GM19324 (cell line): ENCODE measurements around the gene BCKDK.

Source experiments
- ATAC-seq: cut with Tn5 transposase; IDR thresholded peaks from one replicate; pipeline ENCODE4 v1.9.1; 2021; ENCODE audit warnings: mild to moderate bottlenecking, moderate library complexity; ENCODE audit not compliant: unreplicated experiment, low FRiP score

The BCKDK gene

DNA sequence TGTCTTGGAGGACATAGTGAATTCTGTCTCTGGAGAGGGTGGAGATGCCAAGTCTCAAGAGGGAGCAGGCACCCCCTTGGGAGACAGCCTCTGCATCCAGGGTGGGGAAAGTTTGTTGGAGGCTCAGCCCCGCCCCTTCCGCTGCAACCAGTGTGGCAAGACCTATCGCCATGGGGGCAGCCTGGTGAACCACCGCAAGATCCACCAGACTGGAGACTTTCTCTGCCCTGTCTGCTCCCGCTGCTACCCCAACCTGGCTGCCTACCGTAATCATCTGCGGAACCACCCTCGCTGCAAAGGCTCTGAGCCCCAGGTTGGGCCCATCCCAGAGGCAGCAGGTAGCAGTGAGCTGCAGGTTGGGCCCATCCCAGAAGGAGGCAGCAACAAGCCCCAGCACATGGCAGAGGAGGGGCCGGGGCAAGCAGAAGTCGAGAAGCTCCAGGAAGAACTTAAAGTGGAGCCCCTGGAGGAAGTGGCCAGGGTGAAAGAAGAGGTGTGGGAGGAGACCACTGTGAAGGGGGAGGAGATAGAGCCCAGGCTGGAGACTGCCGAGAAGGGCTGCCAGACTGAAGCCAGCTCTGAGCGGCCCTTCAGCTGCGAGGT is 28.7 kb upstream of the BCKDK start:
- no peak for ATAC-seq

- ATAC-seq, result no peak
Measured at GRCh38 chr16:31080035-31080629, 28.1 kb upstream of the BCKDK start.

- no peak for ATAC-seq
Measured at GRCh38 chr16:31080756-31081419, 27.3 kb upstream of the BCKDK start.

GRCh38 chr16:31081428-31082351 is 26.5 kb upstream of the BCKDK start:
- ATAC-seq, result no peak

DNA sequence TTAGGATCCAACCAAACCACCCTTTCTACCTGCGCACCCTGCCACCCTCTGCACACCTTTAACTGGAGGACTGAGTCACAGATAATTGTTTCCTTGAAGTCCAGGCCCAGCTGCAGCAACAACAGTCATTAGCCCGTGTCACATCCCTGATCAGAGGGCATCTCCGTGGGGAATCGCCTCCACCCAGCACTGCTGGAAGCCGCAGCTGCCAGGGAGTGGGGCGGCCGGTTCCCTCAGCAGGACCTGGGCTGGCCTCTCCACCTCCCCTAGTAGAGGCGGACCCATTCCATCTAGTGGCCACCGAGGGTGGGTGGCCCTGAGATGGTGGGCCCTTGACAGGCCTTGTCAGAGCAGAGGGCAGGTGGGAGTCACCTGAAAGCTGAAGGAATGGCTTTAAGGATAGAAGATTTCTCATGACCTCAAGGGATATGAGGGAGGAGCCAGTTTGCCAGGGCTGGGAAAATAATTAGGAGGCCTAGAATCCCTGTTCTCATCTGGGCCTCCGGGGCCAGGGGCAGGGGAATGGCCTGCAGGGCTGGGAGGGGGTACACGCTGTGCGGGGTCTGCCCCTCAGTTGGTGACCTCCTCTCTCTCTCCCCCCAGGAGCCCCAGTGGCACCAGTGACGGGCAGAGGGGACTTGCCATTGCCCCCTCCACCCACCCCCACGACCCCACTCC is 25.7 kb upstream of the BCKDK start:
- ATAC-seq, result no peak

GRCh38 chr16:31083081-31083480 is 25.1 kb upstream of the BCKDK start:
- ATAC-seq, result no peak

DNA sequence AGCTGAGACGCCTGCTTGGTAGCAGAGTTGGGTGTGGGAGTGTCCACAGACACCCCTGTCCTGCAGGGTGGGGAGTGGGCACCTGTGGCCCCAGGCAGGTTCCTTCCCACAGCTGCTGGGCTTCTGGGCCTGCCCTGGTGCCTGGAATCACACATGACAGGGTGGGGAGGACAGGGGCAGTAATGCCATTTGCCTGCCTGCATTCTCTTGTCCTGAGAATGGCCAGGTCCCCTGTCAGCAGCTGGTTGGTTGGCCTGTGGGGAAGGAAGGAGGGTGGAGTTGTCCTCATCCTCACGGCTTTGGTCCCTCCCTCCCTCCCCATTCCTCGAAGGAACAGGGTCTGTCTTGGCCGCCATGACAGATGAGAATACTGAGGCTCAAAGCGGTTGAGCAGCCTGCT is 24.6 kb upstream of the BCKDK start:
- ATAC-seq, result no peak

DNA sequence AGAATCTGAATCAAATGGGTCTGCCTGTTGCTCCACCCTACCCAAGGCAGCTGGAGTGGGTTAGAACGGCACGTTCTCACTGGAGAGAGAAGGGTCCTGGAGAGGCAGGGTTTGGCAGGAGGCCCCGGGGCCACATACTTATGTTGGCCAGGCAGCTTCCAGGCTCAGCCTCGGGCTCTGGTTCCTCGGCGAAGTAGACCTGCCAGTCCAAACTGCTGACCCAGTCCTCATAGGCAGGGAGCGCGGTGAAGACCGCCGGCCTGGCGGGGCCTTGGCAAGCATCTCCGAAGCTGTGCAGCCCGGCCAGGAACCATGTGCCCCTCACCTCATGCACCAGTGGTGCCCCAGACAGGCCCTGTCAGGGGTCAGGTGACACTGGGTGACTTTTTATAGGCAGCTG is 24.2 kb upstream of the BCKDK start:
- no peak for ATAC-seq

GRCh38 chr16:31084584-31085302 is 23.4 kb upstream of the BCKDK start:
- no peak for ATAC-seq

- ATAC-seq, result no peak
Measured at GRCh38 chr16:31085411-31085810, 22.8 kb upstream of the BCKDK start.

DNA sequence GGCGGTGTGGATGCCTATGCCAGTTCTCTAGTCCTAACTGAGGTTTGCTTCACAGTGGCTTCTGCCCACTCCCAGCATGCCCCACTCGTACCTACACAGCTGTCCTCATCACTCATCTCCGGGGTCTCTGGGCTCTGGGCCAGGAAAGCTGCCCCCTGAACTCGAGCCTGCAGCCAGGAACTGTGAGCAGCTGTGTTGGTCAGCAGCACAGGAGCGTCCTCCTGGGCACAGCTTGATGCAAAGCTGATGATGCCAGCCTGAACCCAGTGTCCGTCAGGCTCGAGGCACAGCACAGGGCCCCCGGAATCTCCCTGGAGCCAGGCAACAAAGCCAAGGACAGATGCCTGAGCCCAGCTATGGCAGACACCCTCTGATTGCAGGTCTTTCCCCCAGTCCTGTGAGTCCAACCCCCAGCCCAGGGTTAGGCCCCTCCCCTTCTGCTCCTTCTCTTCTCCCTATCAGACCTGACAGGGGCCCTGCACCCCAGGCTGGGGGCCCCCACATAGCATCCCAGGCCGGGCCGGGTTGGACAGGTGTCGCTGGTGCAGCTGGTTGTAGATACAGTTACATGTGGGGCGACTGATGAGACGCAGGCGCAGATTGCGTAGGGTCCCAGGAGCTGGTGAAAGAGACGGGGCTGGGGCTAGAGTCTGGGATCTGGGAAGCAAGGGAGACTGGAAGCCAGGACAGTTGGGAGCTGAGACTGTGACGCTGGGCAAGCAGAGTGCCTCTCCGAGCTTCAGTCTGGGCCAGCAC is 22.1 kb upstream of the BCKDK start:
- no peak for ATAC-seq

- ATAC-seq, result no peak
Measured at GRCh38 chr16:31086629-31086906, 21.6 kb upstream of the BCKDK start.

DNA sequence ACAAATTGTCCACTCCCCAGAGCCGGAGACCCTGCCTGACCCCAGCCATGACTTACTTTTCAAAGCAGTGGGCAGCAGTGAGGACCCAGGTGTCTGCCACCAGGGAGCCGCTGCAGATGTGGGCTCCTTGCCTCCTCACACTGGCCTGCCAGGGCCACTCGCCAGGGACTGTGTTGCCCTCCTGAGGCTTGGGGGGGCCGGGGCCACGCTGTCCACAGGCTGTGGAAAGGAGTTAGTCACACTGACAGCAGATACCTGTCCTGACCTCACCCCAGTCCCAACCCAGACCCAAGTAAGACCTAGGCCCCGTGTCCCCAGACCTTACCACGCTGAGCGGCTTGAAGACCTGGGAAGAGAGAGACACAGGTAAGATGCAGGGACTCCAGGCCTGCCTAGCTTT is 20.7 kb upstream of the BCKDK start:
- no peak for ATAC-seq

DNA sequence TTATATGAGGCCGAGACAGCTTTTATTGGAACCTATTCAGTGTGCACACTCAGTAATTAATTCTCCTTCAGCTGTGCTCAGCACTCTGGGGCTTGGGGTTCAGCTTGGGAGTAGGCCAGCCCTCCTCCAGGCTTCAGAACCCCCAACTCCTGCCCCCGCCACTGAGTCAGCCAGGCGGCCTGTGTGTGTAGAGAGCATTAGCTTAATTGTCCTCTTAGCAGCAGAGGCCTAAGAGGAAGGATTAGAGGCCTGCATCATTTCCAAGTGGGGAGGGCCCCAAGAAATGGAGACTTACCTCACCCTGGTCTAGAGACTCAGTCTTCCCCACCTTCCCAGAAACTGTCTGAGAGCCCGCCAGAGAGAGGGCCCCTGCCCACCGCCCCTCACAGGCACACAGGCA is 20.2 kb upstream of the BCKDK start:
- ATAC-seq, result no peak

DNA sequence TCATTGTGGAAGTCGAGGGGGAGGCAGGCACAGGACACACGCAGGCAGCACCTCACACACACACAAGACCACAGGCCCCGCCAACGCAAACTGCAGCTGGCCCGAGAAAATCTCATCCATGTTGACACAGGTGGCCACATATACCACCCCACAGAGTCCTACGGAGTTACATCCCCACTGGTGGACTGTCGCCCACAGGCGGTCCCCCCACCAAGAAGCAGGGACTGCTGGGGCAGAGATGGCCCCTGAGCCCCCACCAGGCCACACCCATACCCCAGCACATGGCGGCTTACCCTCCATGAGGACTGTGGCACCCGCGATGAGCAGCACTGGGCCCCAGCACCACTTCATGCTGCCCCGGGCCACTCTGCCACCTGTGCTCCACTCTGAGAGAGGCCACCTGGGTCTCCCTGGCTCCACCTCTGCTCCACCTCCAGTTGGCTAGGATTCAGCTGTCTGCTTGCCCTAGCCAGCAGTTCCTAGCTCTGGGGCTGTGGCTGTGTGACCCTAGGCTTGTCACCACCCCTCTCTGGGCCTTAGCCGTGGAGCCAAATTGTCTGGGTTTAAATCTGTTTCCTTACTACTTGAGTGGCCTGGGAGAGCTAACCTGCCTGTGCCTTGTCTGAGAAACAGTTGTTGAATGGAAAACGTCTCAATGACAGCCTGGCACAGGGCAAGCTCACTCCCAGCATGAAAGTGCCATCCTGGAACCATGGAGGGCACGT is 19.6 kb upstream of the BCKDK start, which contains the start of gene PRSS53:
Gene PRSS53, minus strand, starts transcription at position 485 of the 725 bp plus-strand sequence. Its CDS starts 134 bp downstream, at position 351.
- ATAC-seq, result no peak

DNA sequence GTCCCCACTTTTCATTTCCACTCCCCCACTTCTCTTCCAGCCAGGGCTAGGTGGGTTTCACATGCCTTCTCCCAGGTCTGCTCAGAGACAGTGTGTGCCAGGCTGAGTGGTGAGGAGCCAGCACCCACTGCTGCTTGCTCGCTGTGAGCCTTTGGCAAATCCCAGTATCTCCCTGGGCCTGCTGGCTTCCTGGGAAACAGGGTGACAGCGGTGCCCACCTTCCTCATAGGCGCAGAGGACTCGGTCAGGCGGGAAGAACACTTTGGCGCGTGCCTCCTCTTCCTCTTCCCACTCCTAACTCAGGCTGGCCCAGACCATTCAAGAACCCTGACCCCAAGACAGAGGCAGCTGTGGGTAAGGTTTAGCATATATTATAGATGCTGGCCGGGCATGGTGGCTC is 19.0 kb upstream of the BCKDK start:
- no peak for ATAC-seq

GRCh38 chr16:31090540-31090939 is 17.6 kb upstream of the BCKDK start:
- ATAC-seq, result no peak

DNA sequence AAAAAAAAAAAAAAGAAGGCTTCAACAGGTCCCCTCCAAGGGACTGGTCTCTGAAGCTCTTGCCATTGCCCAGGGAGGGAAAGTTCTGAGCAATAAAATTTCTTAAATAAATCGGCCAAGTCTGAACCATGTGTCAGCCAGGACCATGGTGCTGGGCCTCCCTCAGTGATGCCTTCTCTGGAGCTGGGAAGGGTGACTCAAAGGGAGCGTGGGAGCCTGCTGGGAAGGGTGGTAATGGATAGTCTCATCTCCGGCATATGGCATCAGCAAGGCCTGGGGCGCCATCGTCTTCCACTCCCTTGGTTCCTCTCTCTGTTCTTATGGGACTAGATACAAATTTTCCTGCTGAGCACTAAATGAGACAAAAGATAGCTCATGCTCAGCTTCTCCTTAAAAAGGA is 15.9 kb upstream of the BCKDK start:
- no peak for ATAC-seq
